ENCODE results near the gene ZIK1. TPM values are rescaled to one million over a fixed set of nuclear protein-coding genes. Genes with fewer than 3 reads are reported as not detected.

ZIK1 gene
- total and polyA plus RNA-seq, 9 of the 15 experiments (the other 6 are each of a cell fraction or from before 2014, with no cell fraction given), result 0.03 to 0.42 (median 0.15) TPM; not detected in 1

DNA sequence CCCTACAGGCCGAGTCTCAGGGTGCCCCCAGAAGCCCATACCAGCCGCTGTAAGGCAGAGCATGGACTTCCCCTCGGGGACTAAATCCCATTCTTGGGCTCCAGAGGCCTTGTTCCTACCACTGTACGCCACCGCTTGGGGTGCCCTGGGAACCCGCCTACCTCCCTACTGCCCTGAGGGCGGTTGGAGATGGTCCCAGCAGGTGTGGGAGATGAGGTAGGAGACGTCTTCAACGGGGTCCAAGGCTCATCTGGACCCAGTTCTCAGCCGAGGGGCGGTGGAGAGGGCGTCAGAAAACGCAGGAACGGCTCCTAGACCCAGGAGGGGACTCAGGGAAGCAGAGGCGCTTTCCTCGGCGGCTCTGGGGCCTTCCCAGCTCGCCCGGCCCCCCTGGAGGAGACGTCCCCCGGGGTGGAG lies 833 bp upstream of the ZIK1 start:
- intact Hi-C loops (cut with micrococcal nuclease) (no loop called here), in situ Hi-C loops (cut with MboI) (no loop called here)
- no peak overlapping the region for H3K9ac ChIP-seq (ENCODE audit: insufficient read depth in 1 of 2, low read depth in 2 of 2, low read length in 2 of 2)
- no peaks in the 10 kb centered on the region for H3K27me3 ChIP-seq (ENCODE audit: control insufficient read depth in 2 of 2, insufficient read depth in 2 of 2, low read length in 2 of 2)
- no peaks in the 10 kb centered on the region for H4K20me1 ChIP-seq (replicated peaks; ENCODE audit: control insufficient read depth, insufficient read depth, low read length)
- H3K79me2 ChIP-seq (ENCODE audit: control insufficient read depth, insufficient read depth, low read length), result no peaks in the 10 kb centered on the region
- H3K9me3 ChIP-seq (replicated peaks; ENCODE audit: control insufficient read depth, insufficient read depth, low read depth, low read length), result peaks cover 3% of the 10 kb centered on the region; the same call in 1 of the 2 replicates
- ATAC-seq, result no peak
- BruUV-seq (replicated peaks), result no TSS peak
- H3K4me1 ChIP-seq (replicated peaks in 1 of 2; ENCODE audit: control insufficient read depth in 2 of 2, insufficient read depth in 2 of 2, low read length in 2 of 2), result peaks cover 0 to 15% of the 10 kb centered on the region in 2 experiments; a peak in 1 of 5 replicates
- H3K4me3 ChIP-seq, result no peak overlapping the region
- no peak overlapping the region for H3K4me2 ChIP-seq (ENCODE audit: insufficient read depth, low read length)
- no peaks in the 10 kb centered on the region for H3K36me3 ChIP-seq (ENCODE audit: control insufficient read depth, insufficient read depth, low read length)
- POLR2A ChIA-PET, result interaction anchor here (0.6 kb wide), 1 partner anchor 22 kb away, joined by 3 read pairs; no protein-coding TSS in a partner anchor
- no peak for DNase-seq (ENCODE audit: extremely low read depth in 1 of 4, low spot score in 3 of 4)
- FAIRE-seq, result no peak
- CTCF ChIA-PET (ENCODE audit: low intra/inter-chr PET ratio), result no interaction called here
- H3K27ac ChIP-seq (ENCODE audit: extremely low read depth, low read depth, low read length), result no peak overlapping the region
- 14% methylated on average over 9 of the region's 21 CpGs for WGBS (ENCODE audit: insufficient coverage, low coverage, missing lambda C conversion rate)
- H2AFZ ChIP-seq (ENCODE audit: low read depth, low read length), result no peak overlapping the region
- H3K9me1 ChIP-seq (ENCODE audit: control insufficient read depth, insufficient read depth, low read length), result no peaks in the 10 kb centered on the region
- TF ChIP-seq, protein P1, sequence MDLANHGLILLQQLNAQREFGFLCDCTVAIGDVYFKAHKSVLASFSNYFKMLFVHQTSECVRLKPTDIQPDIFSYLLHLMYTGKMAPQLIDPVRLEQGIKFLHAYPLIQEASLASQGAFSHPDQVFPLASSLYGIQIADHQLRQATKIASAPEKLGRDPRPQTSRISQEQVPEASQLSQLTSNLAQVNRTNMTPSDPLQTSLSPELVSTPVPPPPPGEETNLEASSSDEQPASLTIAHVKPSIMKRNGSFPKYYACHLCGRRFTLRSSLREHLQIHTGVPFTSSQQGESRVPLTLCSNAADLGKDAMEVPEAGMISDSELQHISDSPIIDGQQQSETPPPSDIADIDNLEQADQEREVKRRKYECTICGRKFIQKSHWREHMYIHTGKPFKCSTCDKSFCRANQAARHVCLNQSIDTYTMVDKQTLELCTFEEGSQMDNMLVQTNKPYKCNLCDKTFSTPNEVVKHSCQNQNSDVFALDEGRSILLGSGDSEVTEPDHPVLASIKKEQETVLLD (IDR thresholded peaks at IDR 0.05), result no peak
- TF ChIP-seq BRCA1 (IDR thresholded peaks at IDR 0.05) (no peak), BRCA1 (CRISPR knock-in tag; IDR thresholded peaks at IDR 0.05) (no peak), BRD9 (IDR thresholded peaks at IDR 0.05; ENCODE audit: low read depth, partially characterized antibody) (no peak), ZKSCAN1 (IDR thresholded peaks at IDR 0.05; ENCODE audit: low read depth, low read length) (no peak), MCM5 (IDR thresholded peaks at IDR 0.05; ENCODE audit: low read depth) (no peak), NFIC (IDR thresholded peaks at IDR 0.05) (no peak), ZNF274 (IDR thresholded peaks at IDR 0.05; ENCODE audit: borderline replicate concordance, low read depth, low read length) (no peak), ZNF445 (CRISPR knock-in tag; IDR thresholded peaks at IDR 0.05; ENCODE audit: low read depth) (no peak), ZC3H8 (IDR thresholded peaks at IDR 0.05) (no peak), NFRKB (IDR thresholded peaks at IDR 0.05; ENCODE audit: low read depth) (no peak)
- TF ChIP-seq, protein P2, sequence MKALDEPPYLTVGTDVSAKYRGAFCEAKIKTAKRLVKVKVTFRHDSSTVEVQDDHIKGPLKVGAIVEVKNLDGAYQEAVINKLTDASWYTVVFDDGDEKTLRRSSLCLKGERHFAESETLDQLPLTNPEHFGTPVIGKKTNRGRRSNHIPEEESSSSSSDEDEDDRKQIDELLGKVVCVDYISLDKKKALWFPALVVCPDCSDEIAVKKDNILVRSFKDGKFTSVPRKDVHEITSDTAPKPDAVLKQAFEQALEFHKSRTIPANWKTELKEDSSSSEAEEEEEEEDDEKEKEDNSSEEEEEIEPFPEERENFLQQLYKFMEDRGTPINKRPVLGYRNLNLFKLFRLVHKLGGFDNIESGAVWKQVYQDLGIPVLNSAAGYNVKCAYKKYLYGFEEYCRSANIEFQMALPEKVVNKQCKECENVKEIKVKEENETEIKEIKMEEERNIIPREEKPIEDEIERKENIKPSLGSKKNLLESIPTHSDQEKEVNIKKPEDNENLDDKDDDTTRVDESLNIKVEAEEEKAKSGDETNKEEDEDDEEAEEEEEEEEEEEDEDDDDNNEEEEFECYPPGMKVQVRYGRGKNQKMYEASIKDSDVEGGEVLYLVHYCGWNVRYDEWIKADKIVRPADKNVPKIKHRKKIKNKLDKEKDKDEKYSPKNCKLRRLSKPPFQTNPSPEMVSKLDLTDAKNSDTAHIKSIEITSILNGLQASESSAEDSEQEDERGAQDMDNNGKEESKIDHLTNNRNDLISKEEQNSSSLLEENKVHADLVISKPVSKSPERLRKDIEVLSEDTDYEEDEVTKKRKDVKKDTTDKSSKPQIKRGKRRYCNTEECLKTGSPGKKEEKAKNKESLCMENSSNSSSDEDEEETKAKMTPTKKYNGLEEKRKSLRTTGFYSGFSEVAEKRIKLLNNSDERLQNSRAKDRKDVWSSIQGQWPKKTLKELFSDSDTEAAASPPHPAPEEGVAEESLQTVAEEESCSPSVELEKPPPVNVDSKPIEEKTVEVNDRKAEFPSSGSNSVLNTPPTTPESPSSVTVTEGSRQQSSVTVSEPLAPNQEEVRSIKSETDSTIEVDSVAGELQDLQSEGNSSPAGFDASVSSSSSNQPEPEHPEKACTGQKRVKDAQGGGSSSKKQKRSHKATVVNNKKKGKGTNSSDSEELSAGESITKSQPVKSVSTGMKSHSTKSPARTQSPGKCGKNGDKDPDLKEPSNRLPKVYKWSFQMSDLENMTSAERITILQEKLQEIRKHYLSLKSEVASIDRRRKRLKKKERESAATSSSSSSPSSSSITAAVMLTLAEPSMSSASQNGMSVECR (CRISPR knock-in tag; IDR thresholded peaks at IDR 0.05), result no peak
- TF ChIP-seq, protein P3, sequence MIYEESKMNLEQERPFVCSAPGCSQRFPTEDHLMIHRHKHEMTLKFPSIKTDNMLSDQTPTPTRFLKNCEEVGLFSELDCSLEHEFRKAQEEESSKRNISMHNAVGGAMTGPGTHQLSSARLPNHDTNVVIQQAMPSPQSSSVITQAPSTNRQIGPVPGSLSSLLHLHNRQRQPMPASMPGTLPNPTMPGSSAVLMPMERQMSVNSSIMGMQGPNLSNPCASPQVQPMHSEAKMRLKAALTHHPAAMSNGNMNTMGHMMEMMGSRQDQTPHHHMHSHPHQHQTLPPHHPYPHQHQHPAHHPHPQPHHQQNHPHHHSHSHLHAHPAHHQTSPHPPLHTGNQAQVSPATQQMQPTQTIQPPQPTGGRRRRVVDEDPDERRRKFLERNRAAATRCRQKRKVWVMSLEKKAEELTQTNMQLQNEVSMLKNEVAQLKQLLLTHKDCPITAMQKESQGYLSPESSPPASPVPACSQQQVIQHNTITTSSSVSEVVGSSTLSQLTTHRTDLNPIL (CRISPR knock-in tag; IDR thresholded peaks at IDR 0.05), result no peak
- TF ChIP-seq, protein P4, sequence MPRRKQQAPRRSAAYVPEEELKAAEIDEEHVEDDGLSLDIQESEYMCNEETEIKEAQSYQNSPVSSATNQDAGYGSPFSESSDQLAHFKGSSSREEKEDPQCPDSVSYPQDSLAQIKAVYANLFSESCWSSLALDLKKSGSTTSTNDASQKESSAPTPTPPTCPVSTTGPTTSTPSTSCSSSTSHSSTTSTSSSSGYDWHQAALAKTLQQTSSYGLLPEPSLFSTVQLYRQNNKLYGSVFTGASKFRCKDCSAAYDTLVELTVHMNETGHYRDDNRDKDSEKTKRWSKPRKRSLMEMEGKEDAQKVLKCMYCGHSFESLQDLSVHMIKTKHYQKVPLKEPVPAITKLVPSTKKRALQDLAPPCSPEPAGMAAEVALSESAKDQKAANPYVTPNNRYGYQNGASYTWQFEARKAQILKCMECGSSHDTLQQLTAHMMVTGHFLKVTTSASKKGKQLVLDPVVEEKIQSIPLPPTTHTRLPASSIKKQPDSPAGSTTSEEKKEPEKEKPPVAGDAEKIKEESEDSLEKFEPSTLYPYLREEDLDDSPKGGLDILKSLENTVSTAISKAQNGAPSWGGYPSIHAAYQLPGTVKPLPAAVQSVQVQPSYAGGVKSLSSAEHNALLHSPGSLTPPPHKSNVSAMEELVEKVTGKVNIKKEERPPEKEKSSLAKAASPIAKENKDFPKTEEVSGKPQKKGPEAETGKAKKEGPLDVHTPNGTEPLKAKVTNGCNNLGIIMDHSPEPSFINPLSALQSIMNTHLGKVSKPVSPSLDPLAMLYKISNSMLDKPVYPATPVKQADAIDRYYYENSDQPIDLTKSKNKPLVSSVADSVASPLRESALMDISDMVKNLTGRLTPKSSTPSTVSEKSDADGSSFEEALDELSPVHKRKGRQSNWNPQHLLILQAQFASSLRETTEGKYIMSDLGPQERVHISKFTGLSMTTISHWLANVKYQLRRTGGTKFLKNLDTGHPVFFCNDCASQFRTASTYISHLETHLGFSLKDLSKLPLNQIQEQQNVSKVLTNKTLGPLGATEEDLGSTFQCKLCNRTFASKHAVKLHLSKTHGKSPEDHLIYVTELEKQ (CRISPR knock-in tag; IDR thresholded peaks at IDR 0.05), result no peak

Data from K562 (cell line).